ENCODE measurements around the gene CLUH. TPM values are rescaled to one million over a fixed set of nuclear protein-coding genes. Genes with fewer than 3 reads are reported as not detected.
A peak's percentile ranks its signal among the peaks of the same experiment; 100 is the strongest.

The CLUH gene
- total RNA-seq, 2 experiments from 2014 or later: 34.4 to 34.8 TPM

DNA sequence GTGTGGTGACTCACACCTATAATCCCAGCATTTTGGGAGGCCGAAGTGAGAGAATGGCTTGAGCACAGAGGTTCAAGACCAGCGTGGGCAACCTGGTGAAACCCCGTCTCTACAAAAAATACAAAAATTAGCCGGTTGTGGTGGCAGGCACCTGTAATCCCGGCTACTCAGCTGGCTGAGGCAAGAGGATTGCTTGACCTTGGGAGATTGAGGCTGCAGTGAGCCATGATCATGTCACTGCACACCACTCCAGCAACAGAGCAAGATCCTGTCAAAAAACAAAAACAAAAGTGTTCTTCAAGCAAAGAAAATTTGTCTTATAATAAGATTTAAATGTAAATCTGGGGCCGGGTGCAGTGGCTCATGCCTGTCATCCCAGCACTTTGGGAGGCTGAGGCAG, 66.6 kb downstream of the CLUH start:
- H3K9me3 Mint-ChIP-seq: no peaks in the 10 kb centered on the region
- no peaks in the 10 kb centered on the region for H3K27me3 Mint-ChIP-seq
- ChIA-PET CTCF (no interaction called here), POLR2A (no interaction called here)
- H3K27ac Mint-ChIP-seq: peak overlapping the region; percentile 4
- no peak overlapping the region for H3K4me3 Mint-ChIP-seq
- Histone ChIP-seq H3K27me3 (ENCODE audit: control insufficient read depth in 1 of 2, insufficient read depth in 2 of 2, low read length in 2 of 2) (no peaks in the 10 kb centered on the region), H3K36me3 (ENCODE audit: insufficient read depth, low read length) (peaks cover 58% of the 10 kb centered on the region), H3K4me3 (ENCODE audit: low read length) (no peak overlapping the region), H3K27ac (ENCODE audit: low read depth in 1 of 2, low read length in 2 of 2) (no peak overlapping the region), H3K4me1 (ENCODE audit: insufficient read depth, low read length) (no peaks in the 10 kb centered on the region), H3K9me3 (ENCODE audit: control insufficient read depth in 1 of 2, insufficient read depth in 1 of 2, low read length in 2 of 2) (no peaks in the 10 kb centered on the region)
- intact Hi-C loops (cut with DNase I, micrococcal nuclease): no loop called here
- peaks cover 65% of the 10 kb centered on the region for H3K36me3 Mint-ChIP-seq (ENCODE audit: low read depth)
- peaks cover 9% of the 10 kb centered on the region for H3K4me1 Mint-ChIP-seq (ENCODE audit: low read depth)
- no peak for ATAC-seq (ENCODE audit: poor library complexity)
- DNase-seq: no peak
- TF ChIP-seq, protein P1, sequence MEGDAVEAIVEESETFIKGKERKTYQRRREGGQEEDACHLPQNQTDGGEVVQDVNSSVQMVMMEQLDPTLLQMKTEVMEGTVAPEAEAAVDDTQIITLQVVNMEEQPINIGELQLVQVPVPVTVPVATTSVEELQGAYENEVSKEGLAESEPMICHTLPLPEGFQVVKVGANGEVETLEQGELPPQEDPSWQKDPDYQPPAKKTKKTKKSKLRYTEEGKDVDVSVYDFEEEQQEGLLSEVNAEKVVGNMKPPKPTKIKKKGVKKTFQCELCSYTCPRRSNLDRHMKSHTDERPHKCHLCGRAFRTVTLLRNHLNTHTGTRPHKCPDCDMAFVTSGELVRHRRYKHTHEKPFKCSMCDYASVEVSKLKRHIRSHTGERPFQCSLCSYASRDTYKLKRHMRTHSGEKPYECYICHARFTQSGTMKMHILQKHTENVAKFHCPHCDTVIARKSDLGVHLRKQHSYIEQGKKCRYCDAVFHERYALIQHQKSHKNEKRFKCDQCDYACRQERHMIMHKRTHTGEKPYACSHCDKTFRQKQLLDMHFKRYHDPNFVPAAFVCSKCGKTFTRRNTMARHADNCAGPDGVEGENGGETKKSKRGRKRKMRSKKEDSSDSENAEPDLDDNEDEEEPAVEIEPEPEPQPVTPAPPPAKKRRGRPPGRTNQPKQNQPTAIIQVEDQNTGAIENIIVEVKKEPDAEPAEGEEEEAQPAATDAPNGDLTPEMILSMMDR (IDR thresholded peaks at IDR 0.05): no peak

Small RNA genes lying within 50 kb of the gene (microRNA-seq; reads per million reads assigned to microRNA genes)
- gene MIR1253 (ENCODE audit: borderline microRNAs expressed, borderline replicate concordance) (not detected), gene MIR6776 (ENCODE audit: borderline microRNAs expressed, borderline replicate concordance) (not detected)

Other genes starting within 250 kb of the CLUH start
- 10 to 100 TPM; 55.7 to 58.0 TPM for gene METTL16, start 199.9 kb downstream of the CLUH start, total RNA-seq
- 100 to 1,000 TPM; 120 to 123 TPM for gene PAFAH1B1, start 118.1 kb downstream of the CLUH start, total RNA-seq
- under 1 TPM; 0.11 to 0.28 TPM for gene CCDC92B, start 37.9 kb upstream of the CLUH start, total RNA-seq
- gene RAP1GAP2, start 84.7 kb upstream of the CLUH start, total RNA-seq: 10 to 100 TPM; 46.3 to 49.7 TPM

All from CD4-positive, alpha-beta T cell (primary cell).